Measurements from ENCODE around the gene FXYD1.

- TF ChIP-seq TAF1 (IDR thresholded peaks at IDR 0.05; ENCODE audit: borderline replicate concordance, low read depth, low read length) = no peak
- TF ChIP-seq POLR2AphosphoS5 (IDR thresholded peaks at IDR 0.05; ENCODE audit: low read depth, low read length) = no peak
Measured at GRCh38 chr19:35169221-35169995, 30.8 kb downstream of the FXYD1 start.

Measured in GM12892 (cell line).